Endothelial cell of umbilical vein (primary cell): ENCODE data around the gene TEX48.

Experiments used
- CTCF ChIP-seq, 2 donors: IDR thresholded peaks; 1 replicate in 1 of 2; 2 replicates in 1 of 2; pipeline ENCODE4 v1.5.1; 2011; ENCODE audit warnings: low read length in 2 of 2, mild to moderate bottlenecking in 2 of 2, moderate library complexity in 2 of 2, control low read depth in 1 of 2, inconsistent platforms in 1 of 2, low read depth in 1 of 2; ENCODE audit not compliant: insufficient read depth in 1 of 2; ENCODE audit errors: extremely low read depth in 1 of 2
- EZH2 ChIP-seq: IDR thresholded peaks from 2 replicates; pipeline ENCODE4 v1.6.1; 2012; ENCODE audit warnings: borderline replicate concordance, low read depth, mild to moderate bottlenecking, moderate library complexity, low read length, inconsistent platforms; ENCODE audit not compliant: severe bottlenecking
- FOS ChIP-seq: IDR thresholded peaks from 2 replicates; pipeline ENCODE4 v1.6.1; 2011; ENCODE audit warnings: mild to moderate bottlenecking, low read length, moderate library complexity, borderline replicate concordance; ENCODE audit not compliant: insufficient read depth
- GATA2 ChIP-seq: IDR thresholded peaks from 2 replicates; pipeline ENCODE4 v1.7.0; 2011; ENCODE audit warnings: low read depth, mild to moderate bottlenecking, moderate library complexity, mixed read lengths, low read length; ENCODE audit not compliant: insufficient read length, insufficient read depth
- JUN ChIP-seq: IDR thresholded peaks from 2 replicates; pipeline ENCODE4 v1.6.1; 2011; ENCODE audit warnings: borderline replicate concordance, low read depth; ENCODE audit not compliant: insufficient read length, insufficient read depth
- MAX ChIP-seq: IDR thresholded peaks from 2 replicates; pipeline ENCODE4 v1.6.1; 2011; ENCODE audit not compliant: insufficient read depth, insufficient read length
- MYC ChIP-seq: IDR thresholded peaks from one replicate; pipeline ENCODE4 v1.6.1; 2011; ENCODE audit warnings: mild to moderate bottlenecking, low read depth, low read length
- POLR2A ChIP-seq: IDR thresholded peaks from 2 replicates; pipeline ENCODE4 v1.6.1; 2012; ENCODE audit warnings: low read depth, mild to moderate bottlenecking, control low read depth, low read length
- POLR2AphosphoS5 ChIP-seq: IDR thresholded peaks from 2 replicates; pipeline ENCODE4 v1.6.1; 2012; ENCODE audit warnings: low read depth, mild to moderate bottlenecking, control low read depth, low read length, moderate library complexity; ENCODE audit not compliant: insufficient read depth

DNA sequence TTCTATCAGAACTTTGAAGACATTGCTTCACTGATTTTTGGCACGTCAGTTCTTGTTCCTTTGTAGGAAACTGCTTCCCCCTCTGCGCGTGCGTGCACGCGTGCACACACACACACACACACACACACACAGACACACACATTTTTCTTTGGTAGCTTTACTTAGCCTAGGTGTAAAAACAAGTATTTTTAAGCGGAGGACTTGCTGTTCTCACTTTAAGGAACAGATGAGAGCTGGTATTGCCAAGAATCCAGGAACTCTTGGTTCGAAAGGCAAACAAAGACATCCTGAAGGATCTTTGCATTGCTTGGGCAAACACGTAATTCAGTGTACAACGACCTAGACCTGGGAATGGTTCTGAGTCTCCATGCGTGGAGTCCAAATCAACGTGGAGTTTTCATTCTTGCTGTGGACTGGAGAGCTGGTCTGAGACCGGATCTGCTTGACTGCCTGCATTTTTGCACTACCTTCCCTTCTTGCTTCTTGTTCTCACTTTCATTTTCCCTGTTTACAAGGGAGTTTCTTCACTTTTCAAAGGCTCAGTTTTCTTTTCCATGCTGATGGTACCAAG is 62.7 kb downstream of the TEX48 start:
- TF ChIP-seq CTCF (IDR thresholded peaks at IDR 0.05; ENCODE audit: extremely low read depth in 1 of 2, insufficient read depth in 1 of 2, low read depth in 1 of 2, low read length in 2 of 2) (no peak), POLR2AphosphoS5 (no peak), POLR2A (no peak), MAX (no peak), MYC (no peak), GATA2 (no peak), JUN (no peak), EZH2 (no peak), FOS (no peak)
